LNCAP (cell line): ENCODE data around the gene ADAM15.

Experiments used
- TF ChIP-seq, protein P1 (sequence below): fragments of 450-650 bp; IDR thresholded peaks from 2 replicates; pipeline ENCODE4 v1.5.1; 2017; ENCODE audit warnings: mild to moderate bottlenecking

The ADAM15 gene

GRCh38 chr1:155069551-155070157 lies 18.5 kb downstream of the ADAM15 start:
- TF ChIP-seq, protein P1, sequence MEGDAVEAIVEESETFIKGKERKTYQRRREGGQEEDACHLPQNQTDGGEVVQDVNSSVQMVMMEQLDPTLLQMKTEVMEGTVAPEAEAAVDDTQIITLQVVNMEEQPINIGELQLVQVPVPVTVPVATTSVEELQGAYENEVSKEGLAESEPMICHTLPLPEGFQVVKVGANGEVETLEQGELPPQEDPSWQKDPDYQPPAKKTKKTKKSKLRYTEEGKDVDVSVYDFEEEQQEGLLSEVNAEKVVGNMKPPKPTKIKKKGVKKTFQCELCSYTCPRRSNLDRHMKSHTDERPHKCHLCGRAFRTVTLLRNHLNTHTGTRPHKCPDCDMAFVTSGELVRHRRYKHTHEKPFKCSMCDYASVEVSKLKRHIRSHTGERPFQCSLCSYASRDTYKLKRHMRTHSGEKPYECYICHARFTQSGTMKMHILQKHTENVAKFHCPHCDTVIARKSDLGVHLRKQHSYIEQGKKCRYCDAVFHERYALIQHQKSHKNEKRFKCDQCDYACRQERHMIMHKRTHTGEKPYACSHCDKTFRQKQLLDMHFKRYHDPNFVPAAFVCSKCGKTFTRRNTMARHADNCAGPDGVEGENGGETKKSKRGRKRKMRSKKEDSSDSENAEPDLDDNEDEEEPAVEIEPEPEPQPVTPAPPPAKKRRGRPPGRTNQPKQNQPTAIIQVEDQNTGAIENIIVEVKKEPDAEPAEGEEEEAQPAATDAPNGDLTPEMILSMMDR = no peak

DNA sequence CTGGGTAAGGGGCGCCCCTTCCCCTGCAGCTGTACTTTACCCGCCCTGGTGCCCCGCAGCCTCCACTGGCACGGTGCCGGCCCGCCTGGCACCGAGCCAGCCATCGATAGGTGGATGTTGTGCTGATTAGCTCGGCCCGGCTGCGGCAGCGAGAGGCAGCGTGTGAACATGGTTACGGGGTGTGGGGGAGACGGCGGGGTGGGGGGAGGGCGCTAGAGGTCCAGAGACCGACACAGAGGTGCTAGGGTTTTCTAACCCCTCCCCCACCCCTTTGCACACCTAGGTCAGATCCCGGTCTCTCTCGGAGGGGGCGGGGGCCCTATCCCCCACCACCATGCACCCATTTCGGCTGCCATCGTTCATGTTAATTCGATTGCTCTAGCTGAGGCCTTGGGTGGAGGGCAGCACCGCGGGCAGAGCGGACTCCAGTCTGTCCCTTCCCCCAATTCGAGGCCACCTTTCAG lies 19.1 kb downstream of the ADAM15 start:
- TF ChIP-seq, protein P1 = no peak

- TF ChIP-seq, protein P1 = no peak
Measured at GRCh38 chr1:155070721-155071569, 19.8 kb downstream of the ADAM15 start.

GRCh38 chr1:155071701-155072100 lies 20.6 kb downstream of the ADAM15 start:
- TF ChIP-seq, protein P1 = no peak

- TF ChIP-seq, protein P1 = no peak
Measured at GRCh38 chr1:155072531-155073289, 21.6 kb downstream of the ADAM15 start.

GRCh38 chr1:155073377-155074242 lies 22.5 kb downstream of the ADAM15 start:
- TF ChIP-seq, protein P1 = no peak

DNA sequence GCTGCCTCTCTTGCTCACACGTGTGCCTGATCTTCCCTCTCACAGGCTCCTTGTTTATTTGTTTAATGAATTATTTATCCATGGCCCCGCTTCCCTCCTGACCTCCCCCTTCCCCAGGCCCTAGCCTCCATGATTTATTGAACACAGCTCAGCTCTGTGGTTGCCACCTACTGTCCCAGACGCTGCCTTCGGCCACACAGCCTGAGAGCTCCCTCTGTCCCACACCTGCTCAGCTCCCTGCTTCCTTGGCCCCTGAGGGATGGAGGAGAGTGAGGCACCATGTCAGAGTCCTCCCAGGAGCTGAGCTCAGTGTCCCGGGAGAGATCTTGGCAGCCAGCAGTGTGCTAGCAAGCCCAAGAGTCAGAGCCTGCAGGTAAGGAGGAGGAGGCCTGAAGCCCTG lies 24.4 kb downstream of the ADAM15 start:
- TF ChIP-seq, protein P1 = no peak
